HEK293T (cell line): Measurements from ENCODE around the gene SCN10A.

Experiments
- ARNT ChIP-seq: fragments of 450-650 bp; IDR thresholded peaks from 2 replicates; pipeline ENCODE4 v1.6.1; 2017; ENCODE audit warnings: mild to moderate bottlenecking
- BHLHE40 ChIP-seq: fragments of 450-650 bp; IDR thresholded peaks from 2 replicates; pipeline ENCODE4 v1.6.1; 2016; ENCODE audit warnings: mild to moderate bottlenecking, moderate library complexity, borderline replicate concordance
- ELF4 ChIP-seq: fragments of 450-650 bp; IDR thresholded peaks from 2 replicates; pipeline ENCODE4 v1.6.1; 2017; ENCODE audit warnings: antibody characterized with exemption
- FOXA1 ChIP-seq: fragments of 450-650 bp; IDR thresholded peaks from 2 replicates; pipeline ENCODE4 v1.6.1; 2016; ENCODE audit warnings: mild to moderate bottlenecking
- FOXK2 ChIP-seq: fragments of 450-650 bp; IDR thresholded peaks from 2 replicates; pipeline ENCODE4 v1.6.1; 2016; ENCODE audit warnings: mild to moderate bottlenecking
- FOXM1 ChIP-seq: fragments of 450-650 bp; IDR thresholded peaks from 2 replicates; pipeline ENCODE4 v1.6.1; 2017; ENCODE audit warnings: mild to moderate bottlenecking, borderline replicate concordance
- LEF1 ChIP-seq: fragments of 450-650 bp; IDR thresholded peaks from 2 replicates; pipeline ENCODE4 v1.6.1; 2017; ENCODE audit warnings: mild to moderate bottlenecking, borderline replicate concordance
- NFRKB ChIP-seq: fragments of 450-650 bp; IDR thresholded peaks from 2 replicates; pipeline ENCODE4 v1.6.1; 2016; ENCODE audit warnings: mild to moderate bottlenecking, moderate library complexity
- PKNOX1 ChIP-seq: fragments of 450-650 bp; IDR thresholded peaks from 2 replicates; pipeline ENCODE4 v1.6.1; 2016
- SP1 ChIP-seq: fragments of 450-650 bp; IDR thresholded peaks from 2 replicates; pipeline ENCODE4 v1.6.1; 2017
- TARDBP ChIP-seq: fragments of 450-650 bp; IDR thresholded peaks from 2 replicates; pipeline ENCODE4 v1.6.1; 2016

- TF ChIP-seq ELF4 (no peak), FOXM1 (no peak), NFRKB (no peak), BHLHE40 (no peak), SP1 (no peak), FOXK2 (no peak), FOXA1 (no peak), TARDBP (no peak), LEF1 (no peak), PKNOX1 (no peak), ARNT (no peak)
Observed at GRCh38 chr3:38657369-38657768, 158.6 kb downstream of the SCN10A start.
